ENCODE results near the gene GJC3.

GJC3 gene

GRCh38 chr7:99969298-99969697, 39.9 kb upstream of the GJC3 start:
- TF ChIP-seq, protein P1, sequence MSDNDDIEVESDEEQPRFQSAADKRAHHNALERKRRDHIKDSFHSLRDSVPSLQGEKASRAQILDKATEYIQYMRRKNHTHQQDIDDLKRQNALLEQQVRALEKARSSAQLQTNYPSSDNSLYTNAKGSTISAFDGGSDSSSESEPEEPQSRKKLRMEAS (IDR thresholded peaks at IDR 0.05): no peak
- TF ChIP-seq YY1 (IDR thresholded peaks at IDR 0.05; ENCODE audit: low read depth) (no peak), TAF1 (IDR thresholded peaks at IDR 0.05; ENCODE audit: low read depth) (no peak), RAD21 (IDR thresholded peaks at IDR 0.05; ENCODE audit: low read depth) (no peak), REST (IDR thresholded peaks at IDR 0.05; ENCODE audit: low read depth) (no peak), TCF12 (IDR thresholded peaks at IDR 0.05; ENCODE audit: low read depth) (no peak), NFIC (IDR thresholded peaks at IDR 0.05) (no peak), FOXM1 (IDR thresholded peaks at IDR 0.05; ENCODE audit: borderline replicate concordance, low read depth) (no peak), EP300 (IDR thresholded peaks at IDR 0.05; ENCODE audit: borderline replicate concordance) (no peak), CEBPB (IDR thresholded peaks at IDR 0.05) (no peak), TEAD4 (IDR thresholded peaks at IDR 0.05) (no peak), ZBTB7A (IDR thresholded peaks at IDR 0.05; ENCODE audit: low read depth) (no peak), EGR1 (IDR thresholded peaks at IDR 0.05) (no peak), CREB1 (IDR thresholded peaks at IDR 0.05; ENCODE audit: low read depth) (no peak)
- TF ChIP-seq, protein P2, sequence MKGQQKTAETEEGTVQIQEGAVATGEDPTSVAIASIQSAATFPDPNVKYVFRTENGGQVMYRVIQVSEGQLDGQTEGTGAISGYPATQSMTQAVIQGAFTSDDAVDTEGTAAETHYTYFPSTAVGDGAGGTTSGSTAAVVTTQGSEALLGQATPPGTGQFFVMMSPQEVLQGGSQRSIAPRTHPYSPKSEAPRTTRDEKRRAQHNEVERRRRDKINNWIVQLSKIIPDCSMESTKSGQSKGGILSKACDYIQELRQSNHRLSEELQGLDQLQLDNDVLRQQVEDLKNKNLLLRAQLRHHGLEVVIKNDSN (IDR thresholded peaks at IDR 0.05): no peak

DNA sequence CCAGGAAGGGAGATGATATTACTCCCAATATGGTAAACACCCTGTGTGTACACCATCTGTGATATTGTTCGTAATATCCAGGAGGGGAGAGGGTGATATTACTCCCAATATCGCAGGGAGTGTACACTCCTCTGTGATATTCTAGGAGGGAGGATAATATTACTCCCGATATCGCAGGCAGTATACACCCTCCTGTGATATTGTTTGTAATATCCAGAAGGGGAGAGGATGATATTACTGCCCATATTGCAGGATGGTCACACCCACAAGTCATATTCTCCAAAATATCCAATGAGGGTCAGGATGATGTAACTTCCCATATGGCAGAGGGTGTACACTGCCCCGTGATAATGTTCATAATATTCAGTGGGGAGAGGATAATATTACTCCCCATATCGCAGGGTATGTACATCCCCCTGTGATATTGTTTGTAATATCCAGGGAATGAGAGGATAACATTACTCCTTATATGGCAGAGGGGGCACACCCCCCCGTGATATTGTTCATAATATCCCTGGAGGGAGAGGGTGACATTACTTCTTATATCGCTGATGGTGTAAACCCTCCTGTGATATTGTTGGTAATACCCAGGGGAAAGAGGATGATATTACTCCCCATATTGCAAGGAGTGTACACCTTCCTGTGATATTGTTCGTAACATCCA, 29.3 kb upstream of the GJC3 start:
- TF ChIP-seq EP300 (IDR thresholded peaks at IDR 0.05; ENCODE audit: borderline replicate concordance): no peak
- TF ChIP-seq, protein P2 (IDR thresholded peaks at IDR 0.05): no peak
- no peak for TF ChIP-seq TAF1 (IDR thresholded peaks at IDR 0.05; ENCODE audit: low read depth)
- TF ChIP-seq, protein P1 (IDR thresholded peaks at IDR 0.05): no peak
- TF ChIP-seq NFIC (IDR thresholded peaks at IDR 0.05): no peak

DNA sequence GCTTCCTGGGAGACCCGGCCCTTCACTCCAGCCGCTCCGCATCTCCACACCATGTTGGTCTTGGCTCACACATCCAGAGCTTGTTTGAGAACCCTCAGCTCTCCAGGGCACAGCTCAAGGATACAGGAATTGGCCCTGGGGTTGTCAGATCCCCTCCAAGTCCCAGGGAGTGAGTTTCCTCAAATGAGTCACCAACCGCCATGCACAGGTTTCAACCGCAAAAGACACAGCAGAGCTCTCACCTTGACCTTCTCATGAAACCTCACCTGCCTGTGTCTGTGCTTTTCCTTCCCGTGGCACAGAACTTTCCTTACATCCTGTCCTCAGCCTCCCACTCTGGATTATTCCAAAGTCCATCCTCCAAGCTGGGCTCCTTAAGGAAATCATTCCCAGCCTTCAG, 25.8 kb upstream of the GJC3 start:
- TF ChIP-seq TEAD4 (IDR thresholded peaks at IDR 0.05) (no peak), TCF12 (IDR thresholded peaks at IDR 0.05; ENCODE audit: low read depth) (no peak), YY1 (IDR thresholded peaks at IDR 0.05; ENCODE audit: low read depth) (no peak)
- TF ChIP-seq, protein P1 (IDR thresholded peaks at IDR 0.05): no peak

- TF ChIP-seq REST (IDR thresholded peaks at IDR 0.05; ENCODE audit: low read depth): no peak
- TF ChIP-seq EP300 (IDR thresholded peaks at IDR 0.05; ENCODE audit: borderline replicate concordance): no peak
- TF ChIP-seq, protein P2 (IDR thresholded peaks at IDR 0.05): no peak
- TF ChIP-seq FOXM1 (IDR thresholded peaks at IDR 0.05; ENCODE audit: borderline replicate concordance, low read depth): no peak
- TF ChIP-seq NFIC (IDR thresholded peaks at IDR 0.05): no peak
- TF ChIP-seq, protein P1 (IDR thresholded peaks at IDR 0.05): no peak
- no peak for TF ChIP-seq CEBPB (IDR thresholded peaks at IDR 0.05)
- no peak for TF ChIP-seq RAD21 (IDR thresholded peaks at IDR 0.05; ENCODE audit: low read depth)
- TF ChIP-seq YY1 (IDR thresholded peaks at IDR 0.05; ENCODE audit: low read depth): no peak
- TF ChIP-seq TCF12 (IDR thresholded peaks at IDR 0.05; ENCODE audit: low read depth): no peak
- no peak for TF ChIP-seq TAF1 (IDR thresholded peaks at IDR 0.05; ENCODE audit: low read depth)
- TF ChIP-seq TEAD4 (IDR thresholded peaks at IDR 0.05): no peak
- no peak for TF ChIP-seq EGR1 (IDR thresholded peaks at IDR 0.05)
- TF ChIP-seq ZBTB7A (IDR thresholded peaks at IDR 0.05; ENCODE audit: low read depth): no peak
These were observed 24.2 kb upstream of the GJC3 start for GRCh38 chr7:99953649-99954048.

DNA sequence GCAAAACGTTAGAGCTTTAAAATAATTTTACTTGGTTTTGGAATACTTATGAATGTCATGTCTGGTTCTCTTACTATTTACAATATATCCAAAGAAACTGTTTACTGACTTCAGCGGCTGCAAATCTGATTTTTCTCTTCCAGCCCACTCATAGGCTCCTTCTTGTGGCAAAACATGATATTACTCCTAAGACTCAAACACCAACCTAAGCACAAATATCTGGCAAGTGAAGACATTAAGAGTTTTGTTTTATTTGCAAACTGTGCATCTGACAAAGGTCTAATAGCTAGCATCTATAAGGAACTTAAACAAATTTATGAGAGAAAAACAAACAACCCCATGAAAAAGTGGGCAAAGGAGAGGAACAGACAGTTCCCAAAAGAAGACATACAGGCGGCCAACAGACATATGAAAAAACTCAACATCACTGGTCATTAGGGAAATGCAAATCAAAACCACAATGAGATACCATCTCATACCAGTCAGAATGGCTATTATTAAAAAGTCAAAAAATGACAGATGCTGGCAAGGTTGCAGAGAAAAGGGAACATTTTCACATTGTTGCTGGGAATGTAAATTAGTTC, 20.3 kb upstream of the GJC3 start:
- peak; percentile 9; the same call in 1 of the 2 replicates for TF ChIP-seq RAD21 (IDR thresholded peaks at IDR 0.05; ENCODE audit: low read depth)
- TF ChIP-seq TEAD4 (IDR thresholded peaks at IDR 0.05): no peak
